Cardiac muscle cell (in vitro differentiated cells and primary cell): Measurements from ENCODE around the gene BEAN1. TPM values are rescaled to one million over a fixed set of nuclear protein-coding genes. Genes with fewer than 3 reads are reported as not detected.

Experiments
- DNase-seq, 2 donors: peaks; one replicate each; pipeline versions ENCODE4 v3.0.0 to v3.0.0-alpha.2; 2010 to 2017; ENCODE audit warnings: low read depth in 1 of 2, low spot score in 1 of 2
- H3K27ac ChIP-seq: fragments of 200-600 bp; sonication (generic); 2 replicates; pipeline ENCODE4 v1.5.1; 2016
- H3K27me3 ChIP-seq: fragments of 200-600 bp; sonication (generic); 2 replicates; pipeline ENCODE4 v1.6.0; 2016; ENCODE audit warnings: control low read depth
- H3K36me3 ChIP-seq: fragments of 200-600 bp; sonication (generic); 2 replicates; pipeline ENCODE4 v1.5.1; 2016; ENCODE audit warnings: control low read depth
- H3K4me1 ChIP-seq: fragments of 200-600 bp; sonication (generic); 2 replicates; pipeline ENCODE4 v1.8.1; 2017; ENCODE audit warnings: low read depth, mild to moderate bottlenecking, mixed run types
- H3K4me3 ChIP-seq: fragments of 200-600 bp; sonication (generic); 2 replicates; pipeline ENCODE4 v1.5.1; 2016; ENCODE audit warnings: mild to moderate bottlenecking
- H3K9me3 ChIP-seq: fragments of 200-600 bp; sonication (generic); 2 replicates; pipeline ENCODE4 v1.5.1; 2017; ENCODE audit warnings: low read depth, mild to moderate bottlenecking, control low read depth
- polyA plus RNA-seq: library from polyadenylated mRNA; unstranded; fragments of >200 nt; fragmentation: Nextera tagmentation; extraction: Ambion mirVana; gene quantifications from 2 replicates; pipeline ENCODE4 v1.2.1, GENCODE V29; 2016
- total RNA-seq: library from RNA; depleted of rRNA; stranded (reverse); fragments of >200 nt; gene quantifications from 2 replicates; pipeline ENCODE4 v1.2.3, GENCODE V29; 2016
- TF ChIP-seq, protein P1 (sequence below): IDR thresholded peaks from 2 replicates; pipeline ENCODE4 v1.5.1; 2012; ENCODE audit warnings: low read depth, mild to moderate bottlenecking, low read length

Gene BEAN1
- total and polyA plus RNA-seq, 2 experiments from 2014 or later = 1.2 to 2.9 TPM

- DNase-seq = no peak
- TF ChIP-seq, protein P1, sequence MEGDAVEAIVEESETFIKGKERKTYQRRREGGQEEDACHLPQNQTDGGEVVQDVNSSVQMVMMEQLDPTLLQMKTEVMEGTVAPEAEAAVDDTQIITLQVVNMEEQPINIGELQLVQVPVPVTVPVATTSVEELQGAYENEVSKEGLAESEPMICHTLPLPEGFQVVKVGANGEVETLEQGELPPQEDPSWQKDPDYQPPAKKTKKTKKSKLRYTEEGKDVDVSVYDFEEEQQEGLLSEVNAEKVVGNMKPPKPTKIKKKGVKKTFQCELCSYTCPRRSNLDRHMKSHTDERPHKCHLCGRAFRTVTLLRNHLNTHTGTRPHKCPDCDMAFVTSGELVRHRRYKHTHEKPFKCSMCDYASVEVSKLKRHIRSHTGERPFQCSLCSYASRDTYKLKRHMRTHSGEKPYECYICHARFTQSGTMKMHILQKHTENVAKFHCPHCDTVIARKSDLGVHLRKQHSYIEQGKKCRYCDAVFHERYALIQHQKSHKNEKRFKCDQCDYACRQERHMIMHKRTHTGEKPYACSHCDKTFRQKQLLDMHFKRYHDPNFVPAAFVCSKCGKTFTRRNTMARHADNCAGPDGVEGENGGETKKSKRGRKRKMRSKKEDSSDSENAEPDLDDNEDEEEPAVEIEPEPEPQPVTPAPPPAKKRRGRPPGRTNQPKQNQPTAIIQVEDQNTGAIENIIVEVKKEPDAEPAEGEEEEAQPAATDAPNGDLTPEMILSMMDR = no peak
- no peak overlapping the region for H3K4me3 ChIP-seq
- H3K27ac ChIP-seq = no peak overlapping the region
- no peaks in the 10 kb centered on the region for H3K4me1 ChIP-seq
- no peaks in the 10 kb centered on the region for H3K27me3 ChIP-seq
- H3K36me3 ChIP-seq = no peaks in the 10 kb centered on the region
- H3K9me3 ChIP-seq = no peaks in the 10 kb centered on the region
These were observed 36.6 kb upstream of the BEAN1 start for GRCh38 chr16:66390346-66391108.

- Histone ChIP-seq H3K4me1 (no peaks in the 10 kb centered on the region), H3K36me3 (no peaks in the 10 kb centered on the region), H3K9me3 (no peaks in the 10 kb centered on the region), H3K27ac (no peak overlapping the region), H3K4me3 (no peak overlapping the region), H3K27me3 (no peaks in the 10 kb centered on the region)
- TF ChIP-seq, protein P1 = no peak
- DNase-seq = no peak
These were observed 35.1 kb upstream of the BEAN1 start for GRCh38 chr16:66391726-66392670.

DNA sequence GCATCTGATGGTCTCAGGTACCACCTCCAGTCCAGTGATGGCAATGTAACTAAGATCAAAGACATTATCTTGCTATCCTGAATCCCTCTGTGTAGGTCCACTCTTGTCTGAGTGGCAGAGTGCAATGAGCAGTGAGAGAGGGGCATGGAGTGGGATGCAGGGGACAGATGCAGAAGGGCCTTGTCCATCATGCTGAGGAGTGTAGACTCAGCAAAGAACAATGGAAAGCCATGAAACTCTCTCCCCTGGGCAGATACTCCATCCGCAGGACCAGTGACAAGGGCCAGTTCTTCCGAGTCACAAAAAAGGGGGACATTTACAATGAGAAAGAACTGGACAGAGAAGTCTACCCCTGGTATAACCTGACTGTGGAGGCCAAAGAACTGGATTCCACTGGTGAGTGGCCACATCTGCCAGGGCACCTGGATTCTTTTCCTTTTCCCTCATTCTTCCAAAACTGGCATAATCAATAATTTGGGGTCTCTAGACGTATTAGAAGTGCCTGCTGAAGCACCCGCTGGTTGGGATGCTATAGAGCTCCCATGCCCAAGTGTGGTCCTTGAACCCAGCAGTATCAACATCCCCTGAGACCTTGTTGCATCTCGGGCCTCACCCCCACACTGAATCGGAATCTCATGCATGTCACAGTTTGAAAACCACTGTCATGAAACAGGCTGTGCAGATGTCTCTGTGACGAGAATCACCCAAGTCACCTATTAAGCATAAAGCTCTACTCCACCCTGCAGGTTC, 31.1 kb upstream of the BEAN1 start:
- TF ChIP-seq, protein P1 = no peak
- no peak for DNase-seq
- Histone ChIP-seq H3K27ac (no peak overlapping the region), H3K4me1 (no peaks in the 10 kb centered on the region), H3K9me3 (no peaks in the 10 kb centered on the region), H3K4me3 (no peak overlapping the region), H3K36me3 (no peaks in the 10 kb centered on the region), H3K27me3 (no peaks in the 10 kb centered on the region)

DNA sequence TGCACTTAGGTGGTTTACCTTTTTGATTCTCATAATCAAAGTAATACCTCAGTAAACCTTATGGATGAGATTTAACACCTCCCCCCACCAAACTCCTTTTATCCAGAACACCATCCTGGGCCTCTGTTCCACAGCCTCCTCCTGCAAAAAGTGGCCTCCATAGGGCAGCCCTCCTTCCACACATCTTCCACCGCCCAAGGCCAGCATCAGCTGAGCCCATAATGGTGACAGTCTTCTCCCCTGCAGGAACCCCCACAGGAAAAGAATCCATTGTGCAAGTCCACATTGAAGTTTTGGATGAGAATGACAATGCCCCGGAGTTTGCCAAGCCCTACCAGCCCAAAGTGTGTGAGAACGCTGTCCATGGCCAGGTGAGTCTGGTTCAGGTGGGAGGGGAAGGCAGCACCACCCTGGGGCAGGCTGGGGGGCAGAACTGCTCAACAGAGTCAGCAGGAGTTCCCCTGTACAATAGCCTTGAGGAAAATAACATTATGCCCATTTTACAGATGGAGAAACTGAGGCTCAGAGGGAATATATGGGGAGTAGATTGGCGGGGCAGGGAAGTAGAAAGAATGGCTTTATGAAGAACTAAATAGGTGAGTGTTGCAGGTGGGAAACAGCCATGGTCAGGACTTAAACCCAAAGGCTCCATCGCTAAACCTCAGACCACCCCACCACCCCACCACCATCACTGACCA, 29.2 kb upstream of the BEAN1 start:
- no peaks in the 10 kb centered on the region for H3K9me3 ChIP-seq
- no peaks in the 10 kb centered on the region for H3K27me3 ChIP-seq
- no peak overlapping the region for H3K4me3 ChIP-seq
- DNase-seq = no peak
- no peaks in the 10 kb centered on the region for H3K4me1 ChIP-seq
- TF ChIP-seq, protein P1 = no peak
- H3K36me3 ChIP-seq = no peaks in the 10 kb centered on the region
- no peak overlapping the region for H3K27ac ChIP-seq

- no peaks in the 10 kb centered on the region for H3K4me1 ChIP-seq
- H3K4me3 ChIP-seq = no peak overlapping the region
- H3K9me3 ChIP-seq = no peaks in the 10 kb centered on the region
- TF ChIP-seq, protein P1 = no peak
- H3K36me3 ChIP-seq = no peaks in the 10 kb centered on the region
- DNase-seq = peak in 1 of 2 donors; percentile 63
- no peak overlapping the region for H3K27ac ChIP-seq
- H3K27me3 ChIP-seq = no peaks in the 10 kb centered on the region
These were observed 28.1 kb upstream of the BEAN1 start for GRCh38 chr16:66399031-66399430.
